Brain microvascular endothelial cell (primary cell): Measurements from ENCODE around the gene PER2.

ENCODE experiments used
- DNase-seq: peaks from one replicate; pipeline ENCODE4 v3.0.0-alpha.2; 2020
- H3K27ac ChIP-seq: fragments of 250-450 bp; sonication (Bioruptor Pico); 2 replicates; pipeline ENCODE4 v1.5.1; 2020; ENCODE audit warnings: mild to moderate bottlenecking, moderate library complexity
- H3K27me3 ChIP-seq: fragments of 250-450 bp; sonication (Bioruptor Pico); replicated peaks from 2 replicates; pipeline ENCODE4 v1.5.1; 2020; ENCODE audit warnings: mild to moderate bottlenecking
- H3K36me3 ChIP-seq: fragments of 250-450 bp; sonication (Bioruptor Pico); replicated peaks from 2 replicates; pipeline ENCODE4 v1.5.1; 2020; ENCODE audit warnings: mild to moderate bottlenecking
- H3K4me3 ChIP-seq: 2 replicates; pipeline ENCODE4 v1.5.1; 2011; ENCODE audit warnings: low read depth, mild to moderate bottlenecking, control low read depth, low read length, moderate library complexity
- in situ Hi-C: cut with HindIII; loops from 2 replicates; pipeline ENCODE4 v1.10.0; 2017; ENCODE audit warnings: low sequenced_read_pairs, low pct_ligation_motif_present
- TF ChIP-seq, protein P1 (sequence below): IDR thresholded peaks from 2 replicates; pipeline ENCODE4 v1.5.1; 2011; ENCODE audit warnings: low read depth, mild to moderate bottlenecking, moderate library complexity, low read length, control low read depth, inconsistent platforms; ENCODE audit errors: missing control alignments

PER2 gene

DNA sequence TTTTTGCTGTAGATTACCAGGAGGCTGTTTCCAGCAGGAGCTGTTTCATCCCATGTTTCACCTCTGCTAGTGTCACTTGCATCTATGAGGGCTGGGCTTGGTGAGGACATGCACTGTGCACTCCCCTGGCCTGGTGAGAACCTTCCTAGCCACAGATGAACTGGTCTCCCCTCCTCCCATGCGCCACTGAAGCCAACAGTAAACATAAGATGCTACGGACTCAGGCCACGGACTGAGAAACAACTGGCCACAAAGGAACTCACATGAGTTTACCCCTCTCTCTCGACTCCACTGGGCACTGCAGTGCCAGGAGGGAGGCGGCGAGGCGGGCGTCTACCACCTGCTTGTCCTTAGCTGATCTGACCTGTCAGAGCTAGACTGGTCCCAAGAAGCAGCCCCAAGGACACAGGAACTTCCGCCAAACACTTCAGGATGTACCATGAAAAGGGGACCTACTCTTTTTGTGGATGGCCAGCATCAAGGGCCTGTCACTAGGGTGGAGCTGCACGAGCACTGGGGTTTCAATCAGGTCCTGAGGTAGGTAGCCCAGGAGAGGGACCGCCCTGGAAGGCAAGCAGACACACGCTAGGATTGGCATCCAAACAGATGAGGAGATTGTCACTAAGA, 25.8 kb downstream of the PER2 start:
- H3K27me3 ChIP-seq, result no peaks in the 10 kb centered on the region
- in situ Hi-C loops, result no loop called here
- no peaks in the 10 kb centered on the region for H3K36me3 ChIP-seq
- DNase-seq, result no peak
- no peak overlapping the region for H3K27ac ChIP-seq
- no peak overlapping the region for H3K4me3 ChIP-seq
- TF ChIP-seq, protein P1, sequence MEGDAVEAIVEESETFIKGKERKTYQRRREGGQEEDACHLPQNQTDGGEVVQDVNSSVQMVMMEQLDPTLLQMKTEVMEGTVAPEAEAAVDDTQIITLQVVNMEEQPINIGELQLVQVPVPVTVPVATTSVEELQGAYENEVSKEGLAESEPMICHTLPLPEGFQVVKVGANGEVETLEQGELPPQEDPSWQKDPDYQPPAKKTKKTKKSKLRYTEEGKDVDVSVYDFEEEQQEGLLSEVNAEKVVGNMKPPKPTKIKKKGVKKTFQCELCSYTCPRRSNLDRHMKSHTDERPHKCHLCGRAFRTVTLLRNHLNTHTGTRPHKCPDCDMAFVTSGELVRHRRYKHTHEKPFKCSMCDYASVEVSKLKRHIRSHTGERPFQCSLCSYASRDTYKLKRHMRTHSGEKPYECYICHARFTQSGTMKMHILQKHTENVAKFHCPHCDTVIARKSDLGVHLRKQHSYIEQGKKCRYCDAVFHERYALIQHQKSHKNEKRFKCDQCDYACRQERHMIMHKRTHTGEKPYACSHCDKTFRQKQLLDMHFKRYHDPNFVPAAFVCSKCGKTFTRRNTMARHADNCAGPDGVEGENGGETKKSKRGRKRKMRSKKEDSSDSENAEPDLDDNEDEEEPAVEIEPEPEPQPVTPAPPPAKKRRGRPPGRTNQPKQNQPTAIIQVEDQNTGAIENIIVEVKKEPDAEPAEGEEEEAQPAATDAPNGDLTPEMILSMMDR, result no peak

DNA sequence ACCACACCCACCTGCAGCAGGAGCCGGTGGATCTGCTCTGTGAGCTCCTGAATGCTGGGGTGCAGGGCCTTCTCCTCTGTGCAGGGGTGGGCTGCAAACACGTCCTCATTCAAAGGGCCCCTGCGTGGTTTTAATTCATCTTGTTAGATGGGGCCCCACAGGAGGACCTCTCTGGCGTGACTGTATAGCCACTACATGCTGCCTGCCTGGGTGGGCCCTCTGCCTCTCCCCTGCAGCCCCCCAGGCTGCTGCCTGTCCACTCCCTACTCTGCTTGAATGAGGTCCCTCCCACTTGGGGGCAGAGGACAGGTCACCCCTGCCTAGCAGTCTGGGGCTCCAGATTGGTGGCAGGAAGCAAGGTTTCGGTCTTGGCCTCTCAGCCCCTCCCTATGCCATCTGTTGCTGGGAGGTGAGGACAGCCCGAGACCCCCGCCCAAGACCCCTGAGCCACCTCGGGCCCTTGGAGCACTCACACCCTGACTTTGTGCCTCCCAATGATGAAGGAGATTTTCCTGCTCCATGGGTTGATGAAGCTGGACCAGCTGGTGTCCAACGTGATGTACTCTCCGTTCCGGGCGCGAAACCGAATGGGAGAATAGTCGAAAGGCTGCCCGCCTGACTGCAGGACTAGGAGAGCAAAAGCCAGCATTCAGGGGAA, 26.6 kb downstream of the PER2 start:
- Histone ChIP-seq H3K27ac (no peak overlapping the region), H3K36me3 (no peaks in the 10 kb centered on the region), H3K4me3 (no peak overlapping the region), H3K27me3 (no peaks in the 10 kb centered on the region)
- TF ChIP-seq, protein P1, result no peak
- no peak for DNase-seq
- in situ Hi-C loops, result no loop called here

DNA sequence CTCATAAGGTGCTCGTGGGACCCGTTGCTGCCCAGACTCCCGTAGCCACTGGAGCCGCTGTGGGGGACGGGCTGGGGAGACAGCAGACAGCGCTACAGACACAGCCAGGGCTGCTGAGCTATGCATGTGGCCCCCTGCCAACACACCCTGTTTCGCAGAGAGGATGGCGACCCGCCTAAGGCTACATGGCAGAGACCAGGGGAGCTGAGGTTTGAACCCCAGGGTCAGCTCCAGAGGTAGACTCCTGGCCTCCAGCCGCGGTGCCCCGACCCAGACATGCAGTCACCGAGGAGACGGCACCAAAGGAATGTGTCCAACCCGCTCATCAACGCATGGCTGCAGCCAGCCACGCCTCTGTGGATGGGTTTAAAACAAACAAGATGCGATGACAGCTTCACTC, 27.5 kb downstream of the PER2 start:
- Histone ChIP-seq H3K36me3 (no peaks in the 10 kb centered on the region), H3K27me3 (no peaks in the 10 kb centered on the region), H3K4me3 (no peak overlapping the region), H3K27ac (no peak overlapping the region)
- in situ Hi-C loops, result no loop called here
- TF ChIP-seq, protein P1, result no peak
- DNase-seq, result no peak

DNA sequence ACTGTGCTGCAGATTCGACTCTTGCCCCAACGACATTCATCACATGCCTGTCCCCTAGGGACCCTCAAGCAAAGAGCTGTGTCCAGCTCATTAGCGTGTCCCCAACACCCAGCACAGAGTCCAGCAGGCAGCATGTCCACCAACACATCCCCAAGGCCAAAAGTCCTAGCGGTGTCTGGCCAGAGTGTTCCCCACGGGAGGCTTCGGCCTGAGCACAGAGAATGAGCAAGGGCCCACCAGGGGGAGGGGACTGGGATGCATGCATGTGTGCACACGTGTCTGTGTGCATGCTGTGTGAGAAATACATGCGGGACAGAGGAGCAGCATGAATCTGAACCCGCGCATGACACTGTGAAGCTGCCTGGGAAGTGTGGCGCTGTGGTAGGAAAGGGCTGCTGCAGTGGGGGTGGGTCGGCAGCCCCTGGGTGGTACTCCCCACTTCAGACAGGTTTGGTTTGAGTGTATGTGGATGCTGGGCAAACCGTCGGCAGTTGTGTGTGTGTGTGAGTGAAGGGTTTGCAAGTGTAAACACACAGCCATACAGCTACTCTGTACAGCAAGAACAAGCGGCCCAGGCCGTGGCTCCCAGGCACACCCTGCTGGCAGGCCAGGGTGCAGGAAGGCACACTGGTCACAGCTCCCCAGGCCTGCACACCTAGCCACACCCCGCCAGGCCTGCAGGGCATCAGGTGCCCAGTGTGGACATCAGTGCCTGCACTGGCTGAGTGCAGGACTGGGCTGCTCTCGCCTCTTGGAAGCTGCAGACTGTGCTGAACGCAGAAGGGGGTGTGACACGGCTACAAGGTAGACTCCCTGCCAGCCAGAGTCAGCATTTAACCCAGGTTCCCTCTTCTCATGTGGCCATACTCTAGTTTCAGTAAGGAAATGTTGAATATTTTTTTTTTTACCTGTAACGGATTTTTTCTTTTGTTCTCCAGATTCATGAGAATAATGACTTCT, 29.1 kb downstream of the PER2 start:
- in situ Hi-C loops, result no loop called here
- Histone ChIP-seq H3K4me3 (no peak overlapping the region), H3K27me3 (no peaks in the 10 kb centered on the region), H3K36me3 (no peaks in the 10 kb centered on the region), H3K27ac (no peak overlapping the region)
- DNase-seq, result no peak
- TF ChIP-seq, protein P1, result peak; percentile 26

DNA sequence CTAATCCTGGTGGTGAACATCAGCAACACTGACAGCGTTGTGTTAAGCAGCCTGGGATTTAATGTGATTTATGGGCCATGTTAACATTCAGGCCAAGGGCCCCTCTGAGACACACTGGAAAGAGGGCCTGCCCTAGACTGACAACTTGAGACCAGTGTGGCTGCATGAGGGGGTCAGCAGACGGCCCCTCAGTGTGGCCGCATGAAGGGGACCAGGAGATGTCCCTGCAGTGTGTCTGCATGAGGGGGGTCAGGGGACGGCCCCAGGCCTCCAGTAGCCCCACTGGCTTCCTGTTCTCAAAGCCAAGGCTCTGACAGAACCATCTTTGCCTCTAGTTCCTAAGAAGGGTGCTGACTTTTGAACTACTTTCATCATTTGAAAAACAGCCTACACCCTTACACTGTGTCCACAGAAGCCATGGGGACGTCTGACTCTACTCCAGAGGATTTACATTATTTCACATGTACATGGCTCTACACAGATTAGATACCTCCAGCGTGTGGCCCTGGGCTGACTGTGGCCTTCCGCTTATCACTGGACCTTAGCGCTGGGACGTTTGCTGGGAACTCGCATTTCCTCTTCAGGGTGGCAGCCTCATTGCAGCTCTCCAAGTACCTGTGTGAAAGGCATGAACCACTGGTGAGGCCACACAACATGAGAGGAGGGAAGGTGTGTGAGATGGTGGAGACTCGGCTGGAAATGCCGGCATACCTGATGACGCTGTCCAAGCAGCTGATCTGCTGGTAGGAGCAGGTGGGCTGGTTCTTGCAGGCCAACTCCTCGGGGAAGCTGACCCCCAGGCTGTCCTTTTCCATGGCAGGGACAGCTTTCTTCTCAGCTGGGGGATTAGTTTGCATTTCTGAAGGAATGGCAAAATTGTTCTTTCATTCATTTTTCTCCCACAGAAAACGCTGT, 30.4 kb downstream of the PER2 start:
- no peaks in the 10 kb centered on the region for H3K36me3 ChIP-seq

More for the DNA sequence above, 30.4 kb downstream of the PER2 start:
- no peaks in the 10 kb centered on the region for H3K27me3 ChIP-seq
- in situ Hi-C loops, result no loop called here
- no peak for DNase-seq
- no peak overlapping the region for H3K4me3 ChIP-seq
- TF ChIP-seq, protein P1, result no peak
- H3K27ac ChIP-seq, result no peak overlapping the region
